Breast epithelium (tissue), 3 donors: ENCODE measurements around the gene NT5DC4.

ENCODE experiments used
- CTCF ChIP-seq, 3 donors: fragments of 450-650 bp; IDR thresholded peaks; one replicate each; pipeline ENCODE4 v1.5.1; 2016 to 2017; ENCODE audit warnings: antibody characterized with exemption in 3 of 3, mild to moderate bottlenecking in 3 of 3, moderate library complexity in 3 of 3
- POLR2AphosphoS5 ChIP-seq, 3 donors: sonication (generic); formaldehyde crosslinking; IDR thresholded peaks; one replicate each; pipeline ENCODE4 v1.6.1; 2017; ENCODE audit warnings: antibody characterized with exemption in 3 of 3

DNA sequence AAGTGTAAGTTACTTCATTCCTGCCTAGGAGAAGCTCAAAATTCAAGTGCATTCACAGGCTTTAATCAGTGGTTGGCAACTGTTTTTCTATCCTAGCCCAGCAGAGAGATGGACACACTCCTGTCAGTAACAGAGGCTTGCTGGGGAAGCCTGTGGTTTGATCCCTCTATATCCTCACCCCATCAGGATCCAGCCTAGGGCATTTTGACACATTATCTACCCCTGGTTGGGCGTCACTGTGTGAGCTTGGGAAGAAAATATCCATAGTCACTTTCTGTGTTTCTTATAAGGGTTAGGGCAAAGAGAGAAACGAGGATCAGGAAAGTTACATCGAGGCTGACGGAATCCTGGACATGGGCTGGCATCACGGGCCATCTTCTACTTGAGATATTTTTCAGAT, 10.0 kb downstream of the NT5DC4 start:
- TF ChIP-seq CTCF (IDR thresholded peaks at IDR 0.05) (no peak), POLR2AphosphoS5 (IDR thresholded peaks at IDR 0.05) (no peak)
